BLaER1 treated with 17β-estradiol and CSF1 and Interleukin-3, amounts not matched to agents 10 nM and 100 nM (cell line): ENCODE results near the gene CTSO.
A peak's percentile ranks its signal among the peaks of the same experiment; 100 is the strongest.

Experiments
- H3K27ac ChIP-seq, 11 experiments: shearing (Covaris generic); formaldehyde crosslinking; 2 replicates each; pipeline ENCODE4 v1.8.1; 2022
- H3K27me3 ChIP-seq, 11 experiments: shearing (Covaris generic); formaldehyde crosslinking; 2 replicates each; pipeline ENCODE4 v1.8.1; 2022
- H3K36me3 ChIP-seq, 11 experiments: shearing (Covaris generic); formaldehyde crosslinking; 2 replicates each; pipeline ENCODE4 v1.8.1; 2022
- H3K4me1 ChIP-seq, 10 experiments: shearing (Covaris generic); formaldehyde crosslinking; 2 replicates each; pipeline ENCODE4 v1.8.1; 2022
- H3K4me2 ChIP-seq, 11 experiments: shearing (Covaris generic); formaldehyde crosslinking; 2 replicates each; pipeline ENCODE4 v1.8.1; 2022
- H3K4me3 ChIP-seq, 10 experiments: shearing (Covaris generic); formaldehyde crosslinking; 2 replicates each; pipeline ENCODE4 v1.8.1; 2022
- H3K9ac ChIP-seq, 11 experiments: shearing (Covaris generic); formaldehyde crosslinking; 2 replicates each; pipeline ENCODE4 v1.8.1; 2022
- H3K9me3 ChIP-seq, 11 experiments: shearing (Covaris generic); formaldehyde crosslinking; replicated peaks in 1 of 11; 2 replicates each; pipeline ENCODE4 v1.8.1; 2022
- H4K20me1 ChIP-seq, 11 experiments: shearing (Covaris generic); formaldehyde crosslinking; 2 replicates each; pipeline ENCODE4 v1.8.1; 2022
- Cebpa-rat ChIP-seq, 11 experiments: shearing (Covaris generic); IDR thresholded peaks; 2 replicates each; pipeline ENCODE4 v1.8.1; 2022

CTSO gene

DNA sequence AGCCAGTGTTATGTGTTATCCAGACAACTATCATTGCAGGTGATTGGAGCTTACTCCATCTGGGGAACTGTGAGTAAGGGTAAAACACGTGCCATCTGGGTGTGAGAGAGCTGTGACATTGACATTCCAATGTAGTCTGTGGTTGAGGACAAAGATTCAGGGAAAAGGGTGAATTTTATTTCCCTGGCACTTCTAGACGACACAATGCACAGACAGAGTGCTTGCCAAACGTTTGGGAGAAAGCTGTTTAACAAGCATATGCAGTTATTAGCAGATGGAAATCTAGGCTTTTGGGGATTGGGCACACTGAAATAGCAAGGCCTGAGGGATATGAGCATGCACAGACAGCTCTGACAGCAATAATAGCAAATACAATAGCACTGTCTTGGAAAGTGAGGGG, 21.3 kb upstream of the CTSO start:
- TF ChIP-seq Cebpa-rat (IDR thresholded peaks at IDR 0.05): no peak
- Histone ChIP-seq H3K27me3 (no peaks in the 10 kb centered on the region), H3K4me1 (peaks cover 0 to 9% (median 0%) of the 10 kb centered on the region in 10 experiments; a peak in 3 of 20 replicates), H3K9ac (no peak overlapping the region), H3K4me2 (no peak overlapping the region), H3K4me3 (no peak overlapping the region), H3K27ac (no peak overlapping the region), H3K36me3 (no peaks in the 10 kb centered on the region), H3K9me3 (peaks cover 0 to 3% (median 0%) of the 10 kb centered on the region in 11 experiments; a peak in 1 of 22 replicates), H4K20me1 (no peaks in the 10 kb centered on the region)

DNA sequence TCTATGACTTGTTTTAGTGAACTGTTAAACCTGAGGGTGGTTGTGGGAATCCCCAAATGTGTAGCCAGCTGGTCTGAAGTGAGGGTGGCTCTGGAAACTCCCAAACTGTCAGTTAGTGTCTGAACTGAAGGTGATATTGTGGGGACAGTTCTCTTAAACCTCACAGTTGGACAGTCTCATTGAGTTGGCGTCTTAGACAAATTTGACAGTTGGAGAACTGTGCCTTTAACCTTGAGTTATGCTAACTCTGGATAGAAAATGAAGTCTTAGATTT, 20.7 kb upstream of the CTSO start:
- H3K9me3 ChIP-seq: peaks cover 0 to 3% (median 0%) of the 10 kb centered on the region in 11 experiments; a peak in 1 of 22 replicates
- no peaks in the 10 kb centered on the region for H3K36me3 ChIP-seq
- H3K4me3 ChIP-seq: no peak overlapping the region
- H3K9ac ChIP-seq: no peak overlapping the region
- no peaks in the 10 kb centered on the region for H3K27me3 ChIP-seq
- H3K4me1 ChIP-seq: peaks cover 0 to 14% (median 0%) of the 10 kb centered on the region in 10 experiments; a peak in 3 of 20 replicates
- no peaks in the 10 kb centered on the region for H4K20me1 ChIP-seq
- H3K4me2 ChIP-seq: no peak overlapping the region; a peak in 1 of 22 replicates
- no peak overlapping the region for H3K27ac ChIP-seq
- TF ChIP-seq Cebpa-rat (IDR thresholded peaks at IDR 0.05): no peak

DNA sequence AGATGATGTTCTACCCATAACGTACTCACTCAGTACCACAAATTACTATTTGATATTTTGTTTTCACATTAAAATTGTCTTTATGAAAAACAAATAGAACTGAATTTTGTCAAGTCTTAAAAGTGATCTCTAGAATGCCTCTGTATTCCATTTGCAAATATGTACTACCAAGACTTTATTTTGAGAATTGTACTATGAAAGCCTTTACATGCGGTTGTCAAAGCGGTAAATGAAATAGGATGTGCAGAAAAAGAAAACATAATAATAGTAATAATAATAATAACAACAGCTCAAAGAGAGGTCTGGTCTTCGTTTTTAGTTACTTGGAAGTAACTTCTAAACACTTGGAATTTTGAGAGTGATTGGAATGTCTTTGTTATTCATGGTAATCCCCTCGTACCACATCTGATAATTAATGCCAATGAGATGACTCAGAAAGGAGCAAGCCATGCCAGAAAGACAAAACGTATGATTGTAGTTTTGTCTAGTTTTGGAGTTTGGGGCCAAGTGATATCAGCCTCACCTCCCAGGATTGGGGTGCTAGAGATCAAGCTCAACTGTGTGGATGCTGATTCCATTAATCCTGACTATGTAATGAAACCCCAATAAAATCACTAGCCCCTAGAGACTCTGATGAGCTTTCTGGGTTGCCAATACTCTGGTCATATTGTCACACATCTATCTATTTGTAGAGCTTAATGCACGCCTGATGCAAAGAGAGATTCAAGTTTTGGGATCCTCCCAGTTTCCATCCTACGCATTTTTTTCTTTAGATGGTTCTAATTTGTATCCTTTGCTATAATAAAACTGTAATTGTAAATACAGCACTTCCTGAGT, 20.2 kb upstream of the CTSO start:
- peaks cover 0 to 18% (median 0%) of the 10 kb centered on the region in 10 experiments; a peak in 3 of 20 replicates for H3K4me1 ChIP-seq
- no peak overlapping the region for H3K9ac ChIP-seq
- H3K4me2 ChIP-seq: no peak overlapping the region; a peak in 1 of 22 replicates
- no peak for TF ChIP-seq Cebpa-rat (IDR thresholded peaks at IDR 0.05)
- no peak overlapping the region for H3K4me3 ChIP-seq
- H3K9me3 ChIP-seq: peaks cover 0 to under 1% (median 0%) of the 10 kb centered on the region in 11 experiments; a peak in 1 of 22 replicates
- no peaks in the 10 kb centered on the region for H3K27me3 ChIP-seq
- H4K20me1 ChIP-seq: no peaks in the 10 kb centered on the region
- H3K27ac ChIP-seq: no peak overlapping the region
- H3K36me3 ChIP-seq: no peaks in the 10 kb centered on the region

- H3K9ac ChIP-seq: no peak overlapping the region
- H3K4me2 ChIP-seq: 0 out of 22 replicates have a peak overlapping the region, but pooled peaks of 1 of the 11 experiments have one; percentile 27
- H3K27me3 ChIP-seq: no peaks in the 10 kb centered on the region
- H3K9me3 ChIP-seq: peaks cover 0 to 10% (median 6%) of the 10 kb centered on the region in 11 experiments; a peak in 14 of 22 replicates
- no peak for TF ChIP-seq Cebpa-rat (IDR thresholded peaks at IDR 0.05)
- peaks cover 0 to 18% (median 0%) of the 10 kb centered on the region in 10 experiments; a peak in 3 of 20 replicates for H3K4me1 ChIP-seq
- no peak overlapping the region for H3K27ac ChIP-seq
- H3K4me3 ChIP-seq: no peak overlapping the region
- no peaks in the 10 kb centered on the region for H3K36me3 ChIP-seq
- no peaks in the 10 kb centered on the region for H4K20me1 ChIP-seq
These were observed 18.4 kb upstream of the CTSO start for GRCh38 chr4:155972098-155972497.

GRCh38 chr4:155966731-155967395, 13.2 kb upstream of the CTSO start:
- Histone ChIP-seq H3K4me1 (peaks cover 0 to 30% (median 0%) of the 10 kb centered on the region in 10 experiments; a peak in 9 of 20 replicates), H3K27ac (no peak overlapping the region)

GRCh38 chr4:155966171-155966570, 12.5 kb upstream of the CTSO start:
- no peak overlapping the region for H3K9ac ChIP-seq
- no peak for TF ChIP-seq Cebpa-rat (IDR thresholded peaks at IDR 0.05)
- H3K4me3 ChIP-seq: no peak overlapping the region
- no peak overlapping the region for H3K27ac ChIP-seq
- peaks cover 0 to 27% (median 0%) of the 10 kb centered on the region in 10 experiments; a peak in 9 of 20 replicates for H3K4me1 ChIP-seq
- no peaks in the 10 kb centered on the region for H3K27me3 ChIP-seq
- H3K4me2 ChIP-seq: no peak overlapping the region
- H3K36me3 ChIP-seq: no peaks in the 10 kb centered on the region
- peaks cover 0 to 10% (median 6%) of the 10 kb centered on the region in 11 experiments; a peak in 14 of 22 replicates for H3K9me3 ChIP-seq
- no peaks in the 10 kb centered on the region for H4K20me1 ChIP-seq

More at GRCh38 chr4:155966731-155967395, 13.2 kb upstream of the CTSO start:
- Histone ChIP-seq H3K4me3 (no peak overlapping the region), H4K20me1 (no peaks in the 10 kb centered on the region), H3K27me3 (no peaks in the 10 kb centered on the region), H3K4me2 (no peak overlapping the region), H3K36me3 (no peaks in the 10 kb centered on the region), H3K9ac (no peak overlapping the region), H3K9me3 (peaks cover 0 to 10% (median 6%) of the 10 kb centered on the region in 11 experiments; a peak in 14 of 22 replicates)
- TF ChIP-seq Cebpa-rat (IDR thresholded peaks at IDR 0.05): no peak

GRCh38 chr4:155964016-155964891, 10.6 kb upstream of the CTSO start:
- H3K4me3 ChIP-seq: no peak overlapping the region
- TF ChIP-seq Cebpa-rat (IDR thresholded peaks at IDR 0.05): no peak
- peak overlapping the region in 2 of 11 experiments; percentile 16 to 25; a peak in 1 of 22 replicates for H3K27ac ChIP-seq
- peaks cover 0 to 19% (median 0%) of the 10 kb centered on the region in 10 experiments; a peak in 9 of 20 replicates for H3K4me1 ChIP-seq
- no peaks in the 10 kb centered on the region for H3K36me3 ChIP-seq
- H3K27me3 ChIP-seq: no peaks in the 10 kb centered on the region
- H3K9ac ChIP-seq: no peak overlapping the region
- peak overlapping the region in 5 of 11 experiments; percentile 3 to 45 (median 32); a peak in 6 of 22 replicates for H3K4me2 ChIP-seq
- peaks cover 0 to 10% (median 6%) of the 10 kb centered on the region in 11 experiments; a peak in 14 of 22 replicates for H3K9me3 ChIP-seq
- no peaks in the 10 kb centered on the region for H4K20me1 ChIP-seq

- H3K9me3 ChIP-seq: peaks cover 0 to 1% (median 0%) of the 10 kb centered on the region in 11 experiments; a peak in 1 of 22 replicates
- no peaks in the 10 kb centered on the region for H4K20me1 ChIP-seq
- peaks cover 0 to 22% (median 0%) of the 10 kb centered on the region in 10 experiments; a peak in 9 of 20 replicates for H3K4me1 ChIP-seq
- no peak overlapping the region for H3K4me3 ChIP-seq
- H3K9ac ChIP-seq: no peak overlapping the region
- no peak overlapping the region for H3K27ac ChIP-seq
- H3K36me3 ChIP-seq: no peaks in the 10 kb centered on the region
- TF ChIP-seq Cebpa-rat (IDR thresholded peaks at IDR 0.05): no peak
- no peak overlapping the region for H3K4me2 ChIP-seq
- H3K27me3 ChIP-seq: no peaks in the 10 kb centered on the region
These were observed 9.1 kb upstream of the CTSO start for GRCh38 chr4:155962767-155963166.
